Coronary artery (tissue), 2 donors: ENCODE results near the gene MAGOH.

Experiments used
- DNase-seq: peaks from one replicate; pipeline ENCODE4 v3.0.0-alpha.2; 2017; ENCODE audit warnings: low spot score
- H3K27ac ChIP-seq, 2 donors: fragments of 200-600 bp; sonication (generic); one replicate each; pipeline ENCODE4 v1.5.1; 2016 to 2019
- H3K4me3 ChIP-seq: fragments of 200-600 bp; sonication (generic); 2 replicates; pipeline ENCODE4 v1.5.1; 2016; ENCODE audit warnings: mild to moderate bottlenecking, moderate library complexity
- CTCF ChIP-seq: fragments of 200-600 bp; sonication (generic); IDR thresholded peaks from one replicate; pipeline ENCODE4 v1.5.1; 2019; ENCODE audit warnings: antibody characterized with exemption

MAGOH gene

GRCh38 chr1:53250325-53250724 lies 12.0 kb upstream of the MAGOH start:
- DNase-seq: no peak
- Histone ChIP-seq H3K27ac (no peak overlapping the region), H3K4me3 (no peak overlapping the region)
- no peak for TF ChIP-seq CTCF

- Histone ChIP-seq H3K27ac (no peak overlapping the region), H3K4me3 (no peak overlapping the region)
- no peak for TF ChIP-seq CTCF
- no peak for DNase-seq
Measured at GRCh38 chr1:53249706-53250105, 11.4 kb upstream of the MAGOH start.

GRCh38 chr1:53246261-53247134 lies 8.2 kb upstream of the MAGOH start:
- no peak for DNase-seq
- Histone ChIP-seq H3K27ac (no peak overlapping the region), H3K4me3 (no peak overlapping the region)
- no peak for TF ChIP-seq CTCF

DNA sequence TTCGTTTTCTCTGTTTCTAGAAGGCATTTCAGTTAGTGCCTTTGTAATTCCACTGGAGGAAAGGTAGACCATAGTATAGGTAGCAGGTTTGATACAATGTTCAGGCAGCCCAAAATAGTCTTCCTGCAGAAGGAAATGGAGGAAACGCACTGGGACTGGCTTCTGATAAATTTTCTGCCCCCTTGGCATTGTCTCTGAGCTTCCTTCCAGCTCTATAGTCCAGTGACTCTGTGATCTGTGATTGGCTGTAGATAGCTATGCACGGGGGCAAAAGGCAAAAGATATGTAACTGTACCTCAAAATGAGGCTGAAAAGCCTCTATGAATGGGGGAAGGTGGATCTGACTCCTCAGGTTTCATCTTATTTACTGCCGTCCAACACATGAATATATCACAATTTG lies 5.8 kb upstream of the MAGOH start:
- no peak overlapping the region for H3K4me3 ChIP-seq
- no peak for DNase-seq
- no peak for TF ChIP-seq CTCF
- no peak overlapping the region for H3K27ac ChIP-seq

GRCh38 chr1:53242381-53242780 lies 4.1 kb upstream of the MAGOH start:
- DNase-seq: no peak
- no peak overlapping the region for H3K4me3 ChIP-seq
- no peak overlapping the region for H3K27ac ChIP-seq
- no peak for TF ChIP-seq CTCF

DNA sequence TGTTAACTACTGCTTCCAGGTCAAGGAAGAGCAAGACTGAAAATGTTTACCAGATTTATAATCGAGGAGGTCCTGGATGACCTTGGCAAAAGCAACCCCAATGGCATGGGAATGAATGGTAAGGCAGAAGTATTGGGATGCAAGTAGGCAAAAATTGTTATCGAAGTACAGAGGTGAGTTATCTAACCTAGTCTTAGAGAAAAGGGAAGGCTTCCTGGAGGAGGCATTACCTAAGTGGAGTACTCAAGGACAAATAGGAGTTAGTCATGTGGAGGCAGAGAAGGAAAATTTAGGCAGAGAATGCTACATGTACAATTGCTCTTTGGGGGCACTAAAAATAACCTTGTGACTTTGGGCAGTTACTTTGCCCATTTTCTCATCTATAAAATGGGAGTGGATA lies 3.5 kb upstream of the MAGOH start:
- no peak for DNase-seq
- Histone ChIP-seq H3K4me3 (no peak overlapping the region), H3K27ac (no peak overlapping the region)
- TF ChIP-seq CTCF: no peak

DNA sequence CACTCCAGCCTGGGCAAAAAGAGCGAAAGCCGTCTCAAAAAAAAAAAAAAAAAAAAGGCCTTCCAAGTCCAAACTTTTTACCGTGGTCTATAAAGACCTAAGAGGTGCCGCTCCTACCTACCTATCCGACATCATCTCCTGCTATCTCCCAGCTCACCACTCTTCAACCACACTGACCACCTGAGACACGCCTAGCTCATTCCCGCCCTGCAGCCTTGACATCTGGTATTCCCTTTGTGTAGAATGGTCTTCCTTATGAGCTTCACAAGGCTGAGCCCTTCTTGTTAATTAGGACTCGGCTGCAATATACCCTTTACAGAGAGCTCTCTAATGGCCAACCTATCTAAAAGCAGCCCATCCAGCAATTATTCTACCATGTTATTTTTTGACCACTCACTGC lies 680 bp downstream of the MAGOH start:
- DNase-seq: no peak
- Histone ChIP-seq H3K27ac (peak overlapping the region in 1 of 2 donors; percentile 61), H3K4me3 (peak overlapping the region; percentile 98)
- no peak for TF ChIP-seq CTCF
